ENCODE measurements around the gene TOR3A.

Gene TOR3A

DNA sequence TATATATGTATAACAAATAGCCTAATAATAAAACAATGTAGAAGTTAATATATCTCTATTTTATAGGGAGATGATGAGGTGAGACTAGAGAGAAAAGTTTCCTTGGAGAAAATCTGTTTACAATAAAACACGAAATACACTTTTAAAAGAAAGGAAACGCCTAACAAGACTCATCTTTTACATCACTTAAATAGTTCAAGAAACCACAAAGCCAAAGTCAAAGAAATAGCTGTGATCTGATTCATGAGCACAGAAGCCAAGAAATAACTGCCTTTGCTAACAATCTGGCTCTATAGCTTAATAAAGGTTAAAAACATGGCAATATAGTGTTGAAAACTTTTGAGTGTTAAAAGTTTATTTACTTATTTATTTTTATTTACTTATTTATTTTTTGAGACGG is 61.5 kb downstream of the TOR3A start:
- Histone ChIP-seq H3K4me3 (ENCODE audit: low read length) (no peak overlapping the region), H3K9me2 (replicated peaks; ENCODE audit: control insufficient read depth, low read length) (no peaks in the 10 kb centered on the region), H3K27me3 (ENCODE audit: control insufficient read depth, low read length) (no peaks in the 10 kb centered on the region), H3K36me3 (ENCODE audit: control insufficient read depth, low read length) (no peaks in the 10 kb centered on the region), H3K9me3 (ENCODE audit: control insufficient read depth, insufficient read depth, low read length) (no peaks in the 10 kb centered on the region), H3K79me2 (ENCODE audit: control insufficient read depth, low read length) (peaks cover 6% of the 10 kb centered on the region), H3K4me2 (ENCODE audit: low read length) (no peak overlapping the region), H3K4me1 (ENCODE audit: control insufficient read depth, low read length) (peaks cover 5% of the 10 kb centered on the region; the same call in 1 of the 2 replicates), H4K20me1 (ENCODE audit: control insufficient read depth, insufficient read depth, low read depth, low read length) (no peaks in the 10 kb centered on the region), H3F3A (ENCODE audit: control insufficient read depth, insufficient read depth) (0 out of 2 replicates have a peak, but pooled peaks cover 2% of the 10 kb centered on the region), H3K27ac (ENCODE audit: low read depth, low read length) (no peak overlapping the region)
- no peak for TF ChIP-seq EZH2phosphoT487 (IDR thresholded peaks at IDR 0.05; ENCODE audit: borderline replicate concordance, low read length)
- TF ChIP-seq, protein P1, sequence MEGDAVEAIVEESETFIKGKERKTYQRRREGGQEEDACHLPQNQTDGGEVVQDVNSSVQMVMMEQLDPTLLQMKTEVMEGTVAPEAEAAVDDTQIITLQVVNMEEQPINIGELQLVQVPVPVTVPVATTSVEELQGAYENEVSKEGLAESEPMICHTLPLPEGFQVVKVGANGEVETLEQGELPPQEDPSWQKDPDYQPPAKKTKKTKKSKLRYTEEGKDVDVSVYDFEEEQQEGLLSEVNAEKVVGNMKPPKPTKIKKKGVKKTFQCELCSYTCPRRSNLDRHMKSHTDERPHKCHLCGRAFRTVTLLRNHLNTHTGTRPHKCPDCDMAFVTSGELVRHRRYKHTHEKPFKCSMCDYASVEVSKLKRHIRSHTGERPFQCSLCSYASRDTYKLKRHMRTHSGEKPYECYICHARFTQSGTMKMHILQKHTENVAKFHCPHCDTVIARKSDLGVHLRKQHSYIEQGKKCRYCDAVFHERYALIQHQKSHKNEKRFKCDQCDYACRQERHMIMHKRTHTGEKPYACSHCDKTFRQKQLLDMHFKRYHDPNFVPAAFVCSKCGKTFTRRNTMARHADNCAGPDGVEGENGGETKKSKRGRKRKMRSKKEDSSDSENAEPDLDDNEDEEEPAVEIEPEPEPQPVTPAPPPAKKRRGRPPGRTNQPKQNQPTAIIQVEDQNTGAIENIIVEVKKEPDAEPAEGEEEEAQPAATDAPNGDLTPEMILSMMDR (IDR thresholded peaks at IDR 0.05; ENCODE audit: low read depth, low read length, poor library complexity, severe bottlenecking), result no peak

DNA sequence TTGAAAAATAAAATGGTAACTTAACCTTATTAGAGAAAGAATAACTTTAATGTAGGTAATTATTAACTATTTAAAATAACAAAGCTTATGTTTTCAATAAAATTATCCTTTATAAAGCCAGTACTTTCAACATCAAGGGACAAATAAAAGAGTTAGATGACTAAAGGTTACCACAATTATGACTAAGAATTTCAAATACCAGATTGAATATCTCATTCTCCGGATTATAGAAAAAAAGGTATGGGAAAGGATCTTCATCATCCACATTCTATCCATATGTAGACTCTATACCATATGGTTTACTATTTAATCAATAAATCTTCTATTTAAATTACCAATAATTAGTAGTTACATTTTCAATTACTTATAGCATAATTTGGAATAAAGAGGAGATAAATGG is 62.8 kb downstream of the TOR3A start:
- Histone ChIP-seq H3K9me2 (replicated peaks; ENCODE audit: control insufficient read depth, low read length) (no peaks in the 10 kb centered on the region), H3K4me1 (ENCODE audit: control insufficient read depth, low read length) (peaks cover 5% of the 10 kb centered on the region; the same call in 1 of the 2 replicates), H3F3A (ENCODE audit: control insufficient read depth, insufficient read depth) (0 out of 2 replicates have a peak, but pooled peaks cover 2% of the 10 kb centered on the region), H3K4me3 (ENCODE audit: low read length) (no peak overlapping the region), H3K36me3 (ENCODE audit: control insufficient read depth, low read length) (no peaks in the 10 kb centered on the region), H3K4me2 (ENCODE audit: low read length) (no peak overlapping the region), H3K27me3 (ENCODE audit: control insufficient read depth, low read length) (no peaks in the 10 kb centered on the region), H3K9me3 (ENCODE audit: control insufficient read depth, insufficient read depth, low read length) (no peaks in the 10 kb centered on the region), H4K20me1 (ENCODE audit: control insufficient read depth, insufficient read depth, low read depth, low read length) (no peaks in the 10 kb centered on the region), H3K79me2 (ENCODE audit: control insufficient read depth, low read length) (peaks cover 4% of the 10 kb centered on the region), H3K27ac (ENCODE audit: low read depth, low read length) (no peak overlapping the region)
- TF ChIP-seq, protein P1 (IDR thresholded peaks at IDR 0.05; ENCODE audit: low read depth, low read length, poor library complexity, severe bottlenecking), result no peak
- TF ChIP-seq EZH2phosphoT487 (IDR thresholded peaks at IDR 0.05; ENCODE audit: borderline replicate concordance, low read length), result no peak

DNA sequence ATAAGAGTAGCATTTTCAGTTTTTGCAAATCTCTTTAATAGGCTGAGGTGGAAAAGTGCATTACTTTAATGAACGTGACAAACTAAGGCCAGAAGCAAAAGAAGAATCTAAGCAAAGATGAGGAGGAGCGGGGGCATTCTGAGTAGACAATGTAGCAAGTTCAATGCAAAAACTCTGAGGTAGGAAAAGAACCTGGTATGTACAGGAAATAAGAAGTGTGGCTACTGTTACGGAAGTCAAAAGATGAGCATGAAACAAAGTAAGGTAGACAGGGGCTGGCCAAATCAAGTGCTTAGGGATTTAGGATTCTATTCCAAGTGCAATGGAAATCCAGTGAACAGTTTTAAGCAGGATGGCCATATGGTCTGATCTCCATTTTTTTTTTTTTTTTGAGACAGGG is 63.7 kb downstream of the TOR3A start:
- no peaks in the 10 kb centered on the region for H3K36me3 ChIP-seq (ENCODE audit: control insufficient read depth, low read length)
- H3K27me3 ChIP-seq (ENCODE audit: control insufficient read depth, low read length), result no peaks in the 10 kb centered on the region
- H3F3A ChIP-seq (ENCODE audit: control insufficient read depth, insufficient read depth), result 0 out of 2 replicates have a peak, but pooled peaks cover 2% of the 10 kb centered on the region
- H3K4me2 ChIP-seq (ENCODE audit: low read length), result no peak overlapping the region
- no peaks in the 10 kb centered on the region for H4K20me1 ChIP-seq (ENCODE audit: control insufficient read depth, insufficient read depth, low read depth, low read length)
- no peaks in the 10 kb centered on the region for H3K9me3 ChIP-seq (ENCODE audit: control insufficient read depth, insufficient read depth, low read length)
- no peak overlapping the region for H3K4me3 ChIP-seq (ENCODE audit: low read length)
- peaks cover 5% of the 10 kb centered on the region; the same call in 1 of the 2 replicates for H3K4me1 ChIP-seq (ENCODE audit: control insufficient read depth, low read length)
- TF ChIP-seq EZH2phosphoT487 (IDR thresholded peaks at IDR 0.05; ENCODE audit: borderline replicate concordance, low read length), result no peak
- TF ChIP-seq, protein P1 (IDR thresholded peaks at IDR 0.05; ENCODE audit: low read depth, low read length, poor library complexity, severe bottlenecking), result no peak
- H3K27ac ChIP-seq (ENCODE audit: low read depth, low read length), result no peak overlapping the region
- H3K79me2 ChIP-seq (ENCODE audit: control insufficient read depth, low read length), result peaks cover 4% of the 10 kb centered on the region
- H3K9me2 ChIP-seq (replicated peaks; ENCODE audit: control insufficient read depth, low read length), result no peaks in the 10 kb centered on the region

Data from DOHH2 (cell line).